ENCODE measurements around the gene YY1. TPM values are rescaled to one million over a fixed set of nuclear protein-coding genes. Genes with fewer than 3 reads are reported as not detected.
"Not testable (repeated sequence)": the region's sequence is repeated elsewhere in the genome, so short reads cannot be mapped to it uniquely, and the experiment has no call there.

The YY1 gene
- total RNA-seq, 1 donor from 2014 or later = 89.0 TPM

GRCh38 chr14:100295376-100296105 is 56.6 kb downstream of the YY1 start:
- DNase-seq (ENCODE audit: low spot score in 2 of 2, unreplicated experiment in 2 of 2) = no peak
- Mint-ChIP-seq H3K36me3 (peaks cover 2% of the 10 kb centered on the region), H3K27me3 (ENCODE audit: low read depth) (no peaks in the 10 kb centered on the region)

GRCh38 chr14:100296106-100296651 is 57.2 kb downstream of the YY1 start:
- Mint-ChIP-seq H3K27ac (no peak overlapping the region), H3K9me3 (no peaks in the 10 kb centered on the region), H3K4me3 (no peak overlapping the region), H3K27me3 (ENCODE audit: low read depth) (no peaks in the 10 kb centered on the region), H3K36me3 (no peaks in the 10 kb centered on the region), H3K4me1 (no peaks in the 10 kb centered on the region)
- TF ChIP-seq CTCF (IDR thresholded peaks at IDR 0.05; ENCODE audit: unreplicated experiment) = no peak
- DNase-seq (ENCODE audit: low spot score in 2 of 2, unreplicated experiment in 2 of 2) = no peak

More at GRCh38 chr14:100295376-100296105, 56.6 kb downstream of the YY1 start:
- Mint-ChIP-seq H3K9me3 (no peaks in the 10 kb centered on the region), H3K27ac (no peak overlapping the region), H3K4me3 (no peak overlapping the region), H3K4me1 (no peaks in the 10 kb centered on the region)
- no peak for TF ChIP-seq CTCF (IDR thresholded peaks at IDR 0.05; ENCODE audit: unreplicated experiment)

- not testable (repeated sequence) for H3K36me3 Mint-ChIP-seq; DNase-seq (ENCODE audit: low spot score in 2 of 2, unreplicated experiment in 2 of 2); H3K27ac Mint-ChIP-seq; H3K4me1 Mint-ChIP-seq; H3K9me3 Mint-ChIP-seq; H3K4me3 Mint-ChIP-seq; H3K27me3 Mint-ChIP-seq (ENCODE audit: low read depth)
These were observed 57.8 kb downstream of the YY1 start for GRCh38 chr14:100296729-100297128.

GRCh38 chr14:100297320-100298300 is 58.7 kb downstream of the YY1 start:
- peaks cover 1% of the 10 kb centered on the region for H3K36me3 Mint-ChIP-seq
- no peak for TF ChIP-seq CTCF (IDR thresholded peaks at IDR 0.05; ENCODE audit: unreplicated experiment)

GRCh38 chr14:100298551-100299237 is 59.8 kb downstream of the YY1 start:
- H3K4me1 Mint-ChIP-seq = no peaks in the 10 kb centered on the region
- no peak overlapping the region for H3K27ac Mint-ChIP-seq
- no peak overlapping the region for H3K4me3 Mint-ChIP-seq
- no peak for TF ChIP-seq CTCF (IDR thresholded peaks at IDR 0.05; ENCODE audit: unreplicated experiment)
- DNase-seq (ENCODE audit: low spot score in 2 of 2, unreplicated experiment in 2 of 2) = no peak
- H3K9me3 Mint-ChIP-seq = no peaks in the 10 kb centered on the region
- H3K27me3 Mint-ChIP-seq (ENCODE audit: low read depth) = no peaks in the 10 kb centered on the region
- peaks cover 1% of the 10 kb centered on the region for H3K36me3 Mint-ChIP-seq

More at GRCh38 chr14:100297320-100298300, 58.7 kb downstream of the YY1 start:
- Mint-ChIP-seq H3K27me3 (ENCODE audit: low read depth) (no peaks in the 10 kb centered on the region), H3K4me1 (no peaks in the 10 kb centered on the region), H3K9me3 (no peaks in the 10 kb centered on the region), H3K4me3 (no peak overlapping the region), H3K27ac (peak overlapping the region; percentile 16)
- no peak for DNase-seq (ENCODE audit: low spot score in 2 of 2, unreplicated experiment in 2 of 2)

Measured in mesothelial cell of epicardium (in vitro differentiated cells).